Measurements from ENCODE around the gene FAM204A. TPM values are rescaled to one million over a fixed set of nuclear protein-coding genes. Genes with fewer than 3 reads are reported as not detected.

FAM204A gene
- polyA plus RNA-seq, 1 experiment: 23.1 TPM

DNA sequence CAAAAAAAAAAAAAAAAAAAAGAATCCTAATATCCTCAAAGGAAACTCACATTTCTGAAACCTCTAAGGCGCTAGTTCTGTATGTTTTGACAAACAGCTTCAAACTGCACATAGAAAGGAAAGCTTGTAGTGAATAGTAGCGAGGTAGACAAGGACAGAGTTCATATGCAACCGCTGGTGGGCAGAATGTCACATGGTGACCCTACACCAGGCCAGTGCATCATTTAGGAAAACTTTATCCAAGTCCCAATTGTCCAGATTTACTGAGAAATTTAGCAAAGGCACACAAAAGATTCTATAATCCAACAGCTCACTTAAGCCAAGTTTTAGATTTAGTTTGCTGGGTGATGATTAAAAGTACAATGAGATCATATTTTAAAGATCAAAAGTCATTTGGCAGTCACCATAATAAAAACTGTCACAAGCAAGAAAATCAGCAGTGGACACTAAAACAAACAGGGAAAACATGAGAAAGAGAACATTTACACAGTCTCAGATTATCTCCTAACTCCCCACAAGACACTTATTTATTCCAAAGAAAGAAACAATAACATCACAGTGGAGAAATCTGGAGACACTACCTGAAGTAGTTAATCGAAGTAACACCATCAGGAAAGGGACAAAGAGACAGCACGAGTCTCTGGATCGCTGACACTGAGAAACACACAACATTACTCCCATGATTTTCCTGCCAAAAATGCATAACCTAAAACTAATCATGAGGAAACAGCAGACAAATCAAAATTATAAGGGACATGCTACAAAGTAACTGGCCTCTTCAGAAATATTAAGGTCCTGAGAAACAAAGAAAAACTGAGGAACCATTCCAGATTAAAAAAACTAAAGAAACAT, 20.2 kb downstream of the FAM204A start:
- POLR2A ChIA-PET: no interaction called here
- TF ChIP-seq, protein P1, sequence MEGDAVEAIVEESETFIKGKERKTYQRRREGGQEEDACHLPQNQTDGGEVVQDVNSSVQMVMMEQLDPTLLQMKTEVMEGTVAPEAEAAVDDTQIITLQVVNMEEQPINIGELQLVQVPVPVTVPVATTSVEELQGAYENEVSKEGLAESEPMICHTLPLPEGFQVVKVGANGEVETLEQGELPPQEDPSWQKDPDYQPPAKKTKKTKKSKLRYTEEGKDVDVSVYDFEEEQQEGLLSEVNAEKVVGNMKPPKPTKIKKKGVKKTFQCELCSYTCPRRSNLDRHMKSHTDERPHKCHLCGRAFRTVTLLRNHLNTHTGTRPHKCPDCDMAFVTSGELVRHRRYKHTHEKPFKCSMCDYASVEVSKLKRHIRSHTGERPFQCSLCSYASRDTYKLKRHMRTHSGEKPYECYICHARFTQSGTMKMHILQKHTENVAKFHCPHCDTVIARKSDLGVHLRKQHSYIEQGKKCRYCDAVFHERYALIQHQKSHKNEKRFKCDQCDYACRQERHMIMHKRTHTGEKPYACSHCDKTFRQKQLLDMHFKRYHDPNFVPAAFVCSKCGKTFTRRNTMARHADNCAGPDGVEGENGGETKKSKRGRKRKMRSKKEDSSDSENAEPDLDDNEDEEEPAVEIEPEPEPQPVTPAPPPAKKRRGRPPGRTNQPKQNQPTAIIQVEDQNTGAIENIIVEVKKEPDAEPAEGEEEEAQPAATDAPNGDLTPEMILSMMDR (IDR thresholded peaks at IDR 0.05; ENCODE audit: insufficient read depth, low read depth, low read length): no peak
- no peaks in the 10 kb centered on the region for H3K27me3 ChIP-seq (ENCODE audit: control insufficient read depth, insufficient read depth, low read length)
- DNase-seq (ENCODE audit: low read depth): no peak
- CTCF ChIA-PET: no interaction called here
- peaks cover 2% of the 10 kb centered on the region; the same call in 1 of the 2 replicates for H3K36me3 ChIP-seq (ENCODE audit: control insufficient read depth, insufficient read depth, low read length)
- no peak overlapping the region for H3K4me3 ChIP-seq (ENCODE audit: low read depth, low read length)

DNA sequence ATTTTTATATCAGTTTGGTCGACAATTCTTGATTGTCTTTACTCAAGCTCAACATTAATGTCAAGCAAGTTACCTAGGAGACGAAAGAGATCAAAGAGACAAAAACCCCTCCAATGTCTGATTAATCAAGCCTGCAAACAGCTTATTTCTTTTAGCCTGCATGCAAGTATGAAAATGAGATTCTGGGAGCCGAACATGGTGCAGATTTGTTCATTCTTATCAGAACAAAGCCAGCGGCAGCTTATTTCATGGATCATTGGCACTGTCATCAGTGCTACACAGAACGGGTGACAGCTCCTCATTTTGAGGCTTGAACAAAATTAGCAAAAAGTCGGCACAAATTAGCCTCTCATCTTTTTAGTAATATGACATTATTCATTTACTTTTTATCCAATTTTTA, 26.5 kb downstream of the FAM204A start:
- POLR2A ChIA-PET: no interaction called here
- H3K36me3 ChIP-seq (ENCODE audit: control insufficient read depth, insufficient read depth, low read length): no peaks in the 10 kb centered on the region; the same call in 1 of the 2 replicates
- CTCF ChIA-PET: no interaction called here

DNA sequence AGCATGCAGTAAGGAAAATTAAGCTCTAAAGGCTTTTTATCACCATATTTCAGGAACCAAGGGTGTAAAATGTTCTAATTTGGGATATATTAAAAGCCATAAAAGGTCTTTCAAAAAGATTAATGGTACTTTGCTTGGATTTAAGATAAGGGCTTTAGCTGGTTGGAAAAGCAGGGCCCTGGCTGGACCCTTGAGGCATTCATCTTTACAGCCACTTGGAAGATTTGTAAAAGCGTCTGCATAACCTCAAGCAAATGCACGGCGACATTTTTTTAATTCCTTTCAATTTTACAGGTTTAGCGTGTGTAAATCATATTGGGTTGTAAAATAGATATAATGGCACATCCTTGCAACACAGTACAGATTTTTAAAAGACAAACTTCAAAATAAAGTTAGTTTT, 27.2 kb downstream of the FAM204A start:
- TF ChIP-seq, protein P1 (IDR thresholded peaks at IDR 0.05; ENCODE audit: insufficient read depth, low read depth, low read length): no peak
- CTCF ChIA-PET: no interaction called here
- POLR2A ChIA-PET: no interaction called here

More for the DNA sequence above, 26.5 kb downstream of the FAM204A start:
- Histone ChIP-seq H3K4me3 (ENCODE audit: low read depth, low read length) (no peak overlapping the region), H3K27me3 (ENCODE audit: control insufficient read depth, insufficient read depth, low read length) (no peaks in the 10 kb centered on the region)
- DNase-seq (ENCODE audit: low read depth): no peak
- TF ChIP-seq, protein P1 (IDR thresholded peaks at IDR 0.05; ENCODE audit: insufficient read depth, low read depth, low read length): no peak

DNA sequence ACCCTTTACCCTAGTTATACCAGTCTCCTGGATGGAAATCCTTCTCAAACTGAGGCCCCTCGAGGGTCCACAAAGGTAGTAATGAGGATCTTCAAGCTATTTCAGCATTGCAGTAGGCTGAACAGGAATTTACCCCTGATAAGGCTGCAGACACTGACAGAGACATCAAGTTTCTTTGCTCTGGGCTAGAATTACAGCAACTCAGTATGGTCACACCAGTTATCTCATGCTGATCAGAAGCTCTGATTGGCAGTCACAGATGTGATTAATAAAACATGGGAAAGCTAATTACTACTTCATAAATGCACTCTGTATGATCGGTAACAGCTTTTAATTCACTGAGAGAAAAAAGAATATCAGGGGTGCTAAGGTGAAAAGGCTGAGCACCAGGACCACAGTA, 30.6 kb downstream of the FAM204A start:
- POLR2A ChIA-PET: no interaction called here
- no peak for DNase-seq (ENCODE audit: low read depth)
- Histone ChIP-seq H3K27me3 (ENCODE audit: control insufficient read depth, insufficient read depth, low read length) (no peaks in the 10 kb centered on the region), H3K36me3 (ENCODE audit: control insufficient read depth, insufficient read depth, low read length) (peaks cover 2% of the 10 kb centered on the region), H3K4me3 (ENCODE audit: low read depth, low read length) (no peak overlapping the region)
- TF ChIP-seq, protein P1 (IDR thresholded peaks at IDR 0.05; ENCODE audit: insufficient read depth, low read depth, low read length): no peak
- CTCF ChIA-PET: interaction anchor here (1.0 to 1.2 kb wide), 2 partner anchors 12 to 16 kb away, joined by 3 to 5 read pairs; no protein-coding TSS in a partner anchor

More for the DNA sequence above, 27.2 kb downstream of the FAM204A start:
- H3K36me3 ChIP-seq (ENCODE audit: control insufficient read depth, insufficient read depth, low read length): no peaks in the 10 kb centered on the region; the same call in 1 of the 2 replicates
- H3K4me3 ChIP-seq (ENCODE audit: low read depth, low read length): no peak overlapping the region
- H3K27me3 ChIP-seq (ENCODE audit: control insufficient read depth, insufficient read depth, low read length): no peaks in the 10 kb centered on the region
- no peak for DNase-seq (ENCODE audit: low read depth)

DNA sequence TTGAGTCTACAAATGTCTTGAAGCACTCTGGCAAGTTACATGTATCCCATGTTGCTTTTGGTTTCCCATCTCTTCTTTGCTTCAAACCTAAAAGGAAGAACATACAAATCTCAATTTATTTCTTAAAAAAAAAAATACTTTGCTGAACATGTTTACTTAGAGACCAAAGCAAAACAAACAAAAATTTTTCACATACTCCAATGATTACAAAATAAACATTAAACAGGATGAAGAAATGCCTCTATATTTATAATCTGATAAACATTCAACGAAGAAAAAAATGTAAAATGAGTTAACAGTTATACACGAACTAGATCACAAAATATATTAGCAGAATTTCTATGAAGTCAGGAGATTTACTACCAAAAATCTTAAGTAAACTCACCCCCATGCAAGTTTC, 31.3 kb downstream of the FAM204A start:
- no peak overlapping the region for H3K4me3 ChIP-seq (ENCODE audit: low read depth, low read length)
- no peaks in the 10 kb centered on the region for H3K27me3 ChIP-seq (ENCODE audit: control insufficient read depth, insufficient read depth, low read length)
- CTCF ChIA-PET: no interaction called here
- TF ChIP-seq, protein P1 (IDR thresholded peaks at IDR 0.05; ENCODE audit: insufficient read depth, low read depth, low read length): no peak
- H3K36me3 ChIP-seq (ENCODE audit: control insufficient read depth, insufficient read depth, low read length): peaks cover 2% of the 10 kb centered on the region
- peak; percentile 13 for DNase-seq (ENCODE audit: low read depth)
- POLR2A ChIA-PET: no interaction called here

Data from BJ (cell line).